GM10847 (cell line): ENCODE data around the gene DGKI.

Experiments used
- POLR2A ChIP-seq: IDR thresholded peaks from 2 replicates; pipeline ENCODE4 v1.6.1; 2011; ENCODE audit not compliant: insufficient read length; ENCODE audit errors: extremely low read depth

Gene DGKI

DNA sequence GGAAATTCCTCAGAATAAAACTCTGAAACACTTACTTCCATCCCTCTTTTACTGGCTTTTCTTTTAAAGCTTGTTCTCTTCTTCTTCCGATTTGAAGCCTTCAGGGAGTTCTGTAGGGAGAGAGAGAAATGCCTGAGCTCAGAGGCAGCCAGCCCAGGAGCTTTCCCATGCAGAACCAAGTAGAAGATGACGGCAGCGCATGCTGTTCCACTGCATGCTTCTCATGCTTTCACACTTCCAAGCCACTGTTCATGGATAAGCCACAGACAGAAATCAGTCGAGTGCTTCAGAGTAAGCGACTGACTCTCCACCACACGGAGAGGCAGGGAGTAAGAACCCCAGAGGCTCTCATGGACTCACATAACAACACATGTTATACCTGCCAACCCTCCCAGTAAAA, 237.3 kb downstream of the DGKI start:
- TF ChIP-seq POLR2A = no peak

DNA sequence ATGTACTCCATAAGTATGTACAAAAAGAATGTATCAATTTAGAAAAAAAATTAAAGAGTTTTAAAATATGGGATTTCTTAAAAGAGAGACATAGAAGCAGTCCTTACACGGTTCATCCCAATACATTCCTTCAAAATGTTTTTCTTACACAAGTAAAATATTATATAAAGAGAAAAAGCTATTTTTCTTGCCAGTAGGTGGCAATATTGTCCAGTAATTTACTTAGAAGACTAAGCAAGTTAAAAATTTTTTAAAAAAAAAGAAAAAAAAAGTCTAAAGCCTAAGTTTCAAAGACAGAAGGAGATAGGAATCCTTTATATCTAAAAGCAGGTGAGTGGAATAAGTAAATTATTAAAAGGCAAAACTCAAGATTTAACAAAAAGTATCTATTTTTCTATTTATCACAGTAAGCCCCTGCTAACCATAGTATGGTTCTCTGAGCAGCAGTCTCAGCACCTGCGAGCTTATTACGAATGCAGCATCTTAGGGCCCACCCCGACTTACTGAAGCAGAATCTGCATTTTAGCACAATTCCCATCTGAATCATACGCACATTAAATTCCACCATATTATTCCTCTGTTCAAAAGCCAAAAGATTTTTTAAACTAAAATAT, 240.6 kb downstream of the DGKI start:
- TF ChIP-seq POLR2A = no peak

DNA sequence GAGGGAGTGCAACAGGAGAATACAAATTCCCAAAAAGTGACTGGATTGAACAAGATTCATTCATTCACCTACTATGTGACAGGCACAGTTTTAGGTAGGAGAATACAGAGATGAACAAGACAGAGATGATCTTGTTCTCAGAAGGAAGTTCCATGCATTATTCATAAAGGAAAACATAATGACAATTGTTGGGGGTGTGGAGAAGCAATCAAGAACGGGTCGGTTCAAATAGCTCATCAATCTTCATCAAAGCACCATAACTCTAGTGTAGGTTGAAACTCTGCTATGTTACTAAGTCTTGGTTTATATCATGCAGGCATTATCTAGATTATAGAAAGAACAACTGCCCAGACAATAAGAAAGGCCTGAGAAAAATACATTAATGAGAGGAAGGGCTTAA, 243.7 kb downstream of the DGKI start:
- TF ChIP-seq POLR2A = no peak

DNA sequence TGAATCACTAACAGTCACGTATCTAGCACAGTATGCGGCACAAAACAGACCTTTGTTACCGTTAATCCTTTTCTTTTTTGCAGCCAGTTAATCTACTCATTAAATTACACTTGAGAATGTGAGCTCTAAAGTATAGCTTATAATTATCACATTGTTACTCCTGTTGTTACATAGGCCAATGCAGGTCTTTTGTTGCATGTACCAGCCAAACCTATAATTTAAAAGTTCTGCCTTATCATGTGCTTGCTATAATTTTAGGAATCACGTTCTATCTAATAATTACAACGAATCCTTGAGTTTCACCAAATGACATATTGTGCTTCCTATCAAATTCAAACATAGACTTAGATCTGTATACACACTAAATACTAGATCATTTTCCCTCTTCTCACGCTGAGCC, 245.1 kb downstream of the DGKI start:
- no peak for TF ChIP-seq POLR2A

DNA sequence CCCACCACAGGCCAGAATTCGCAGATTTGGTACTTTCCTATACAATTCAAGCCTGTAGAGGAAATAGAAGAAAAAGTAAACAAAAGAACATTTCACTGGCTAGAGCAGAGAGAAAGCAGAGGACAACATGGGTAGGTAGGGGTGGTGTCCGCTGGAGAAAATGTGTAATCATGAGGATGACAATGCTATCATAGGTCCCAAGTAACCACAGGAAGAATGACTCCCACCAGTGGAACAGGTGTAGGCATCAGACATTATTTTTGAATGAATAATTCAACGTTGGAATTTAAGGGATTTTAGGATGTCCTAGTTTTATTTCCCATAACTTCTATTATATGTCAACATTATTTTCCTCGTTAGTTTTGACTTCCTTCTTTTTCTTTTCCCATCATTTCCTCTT, 248.9 kb downstream of the DGKI start:
- TF ChIP-seq POLR2A = no peak

DNA sequence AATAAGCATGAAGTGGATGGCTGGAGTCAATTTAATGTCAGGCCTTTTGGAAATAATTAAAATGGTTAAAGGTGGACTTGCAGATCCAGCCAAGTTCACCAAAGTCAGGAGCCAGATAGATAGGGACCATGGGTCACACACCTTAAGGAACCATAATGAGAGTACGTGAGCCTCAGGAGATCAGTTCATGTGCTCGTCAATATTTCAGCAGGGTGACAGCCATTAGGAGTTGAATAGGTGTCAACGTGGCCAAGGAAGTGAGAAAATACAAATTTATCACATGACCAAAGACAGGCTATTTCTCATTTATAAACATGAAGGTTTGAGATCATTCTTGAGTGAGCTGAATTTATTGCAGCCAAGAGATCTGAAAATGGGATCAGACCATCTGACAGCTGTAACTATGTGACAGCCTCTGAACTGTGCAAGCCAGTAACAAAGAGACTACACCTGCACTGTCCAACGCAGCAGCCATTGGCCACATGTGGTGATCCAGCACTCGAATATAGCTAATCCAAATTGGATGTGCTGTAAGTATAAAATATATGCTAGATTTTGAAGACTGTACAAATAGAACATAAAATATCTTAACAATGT, 253.6 kb downstream of the DGKI start:
- no peak for TF ChIP-seq POLR2A

DNA sequence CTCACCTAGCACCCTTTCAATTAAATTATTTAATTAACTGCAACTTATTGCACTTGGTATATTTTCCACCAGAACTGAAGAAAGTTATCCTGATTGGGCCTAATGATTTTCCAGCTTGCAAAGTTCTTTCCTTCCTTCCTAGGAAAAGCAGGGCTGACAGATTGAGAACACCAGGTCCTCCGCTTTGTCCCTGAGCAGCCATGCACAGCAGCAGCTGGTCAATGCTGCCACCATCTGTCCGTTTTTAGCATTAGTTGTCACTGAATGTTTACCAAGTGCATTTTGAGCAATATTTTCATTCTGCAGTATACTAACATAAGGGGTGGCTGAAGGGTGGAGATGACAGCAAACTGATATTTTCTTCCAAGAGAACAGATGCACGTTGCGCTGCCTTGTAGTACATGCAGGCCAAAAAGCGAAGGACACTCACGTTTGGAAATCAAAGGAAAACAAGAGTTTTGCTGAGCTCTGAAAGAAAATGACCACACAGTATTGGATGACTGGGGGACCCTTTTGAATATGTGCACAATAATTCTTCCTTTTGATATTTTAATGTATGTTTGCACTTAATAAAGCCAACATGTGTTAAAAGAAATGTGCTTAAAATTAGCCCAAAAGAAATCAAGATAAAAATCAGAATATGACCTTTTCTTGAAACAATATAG, 254.4 kb downstream of the DGKI start:
- TF ChIP-seq POLR2A = no peak

DNA sequence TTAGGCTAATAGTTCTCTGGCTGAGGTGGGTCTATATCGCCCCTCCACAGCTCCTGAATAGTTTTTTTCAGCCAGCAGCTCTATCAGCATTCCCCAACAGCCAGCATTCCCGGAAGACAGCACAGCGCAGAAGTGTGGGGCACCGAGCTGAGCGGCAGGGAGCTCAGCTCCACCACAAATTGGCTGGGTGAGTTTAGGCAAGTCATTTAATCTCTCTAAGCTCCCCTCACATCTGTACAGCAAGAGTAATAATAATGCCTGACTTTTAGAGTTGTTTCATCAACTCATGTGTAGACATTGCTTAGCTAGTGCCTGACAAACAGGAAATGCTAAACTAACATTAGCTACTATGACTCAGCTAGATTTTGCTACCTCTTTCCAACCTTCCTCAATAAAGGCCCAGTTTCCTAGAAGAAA, 255.3 kb downstream of the DGKI start:
- no peak for TF ChIP-seq POLR2A

DNA sequence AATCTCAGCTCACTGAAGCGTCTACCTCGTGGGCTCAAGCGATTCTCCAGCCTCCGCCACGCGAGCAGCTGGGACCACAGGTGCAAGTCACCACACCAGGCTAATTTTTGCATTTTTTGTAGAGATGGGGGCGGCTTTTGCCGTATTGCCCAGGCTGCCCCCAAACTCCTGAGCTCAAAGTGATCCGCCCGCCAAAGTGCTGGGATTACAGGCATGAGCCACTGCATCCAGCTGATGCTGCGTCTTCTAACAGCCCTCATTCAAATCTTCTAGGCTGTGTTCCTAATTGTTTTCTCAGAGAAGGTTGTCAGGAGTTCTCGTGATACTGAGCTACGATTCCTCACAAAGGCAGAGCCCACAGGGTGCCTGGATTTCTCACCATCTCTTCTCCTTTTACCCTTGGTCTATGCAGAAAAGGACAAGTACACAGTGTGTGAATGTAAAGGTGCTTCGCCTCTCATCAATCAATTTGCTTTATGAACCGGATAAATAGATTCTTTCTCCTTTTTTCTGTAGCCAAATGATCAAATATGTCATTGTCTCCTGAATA, 255.9 kb downstream of the DGKI start:
- TF ChIP-seq POLR2A = no peak

DNA sequence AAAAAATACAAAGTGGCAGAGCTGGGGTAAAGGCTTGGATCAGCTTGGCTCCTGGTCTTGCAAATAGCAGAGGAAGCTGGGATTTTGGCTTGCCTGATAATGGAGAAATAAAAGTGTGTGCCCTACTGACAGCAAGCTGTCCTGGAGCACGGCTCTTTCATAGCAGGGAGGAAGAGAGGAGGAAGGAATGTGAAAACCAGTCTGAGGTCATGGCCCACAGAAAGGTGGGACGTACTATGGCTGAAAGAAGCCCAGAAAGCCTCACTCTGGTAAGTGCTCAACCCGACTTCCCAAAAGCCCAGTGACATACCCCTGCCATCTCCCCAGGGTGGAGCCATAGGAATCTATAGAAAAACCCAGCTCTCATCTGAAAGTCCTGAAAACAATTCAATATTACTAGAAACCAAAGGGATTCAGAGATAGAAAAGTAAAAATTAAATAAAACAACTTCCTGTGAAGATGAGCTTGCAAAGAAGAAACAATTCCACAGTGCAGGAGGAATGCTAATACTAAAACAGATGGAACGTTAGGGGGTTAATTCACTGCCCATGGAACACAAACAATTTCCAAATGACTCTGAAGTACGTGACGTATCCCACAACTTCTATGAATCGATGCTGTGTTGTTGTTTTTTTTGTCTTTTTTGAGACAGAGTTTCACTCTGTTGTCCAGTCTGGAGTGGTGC, 256.6 kb downstream of the DGKI start:
- no peak for TF ChIP-seq POLR2A

DNA sequence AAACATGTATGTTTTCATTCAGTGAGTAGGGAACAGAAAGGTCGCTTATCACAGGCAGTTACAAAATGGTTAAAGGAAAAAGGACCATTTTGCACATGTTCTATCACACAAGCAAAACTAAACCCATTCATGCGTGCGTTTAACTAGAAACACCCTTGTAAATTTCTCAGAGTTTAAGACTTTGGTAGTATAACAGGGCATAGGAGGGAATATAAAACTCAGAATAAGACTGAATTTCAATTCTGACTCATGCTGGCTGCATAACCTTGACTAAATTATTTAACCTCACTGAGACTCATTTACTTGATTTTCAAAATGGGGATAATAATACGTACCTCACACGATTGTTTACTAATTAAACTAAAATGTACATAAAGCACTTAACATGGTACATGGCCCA, 259.4 kb downstream of the DGKI start:
- TF ChIP-seq POLR2A = no peak

DNA sequence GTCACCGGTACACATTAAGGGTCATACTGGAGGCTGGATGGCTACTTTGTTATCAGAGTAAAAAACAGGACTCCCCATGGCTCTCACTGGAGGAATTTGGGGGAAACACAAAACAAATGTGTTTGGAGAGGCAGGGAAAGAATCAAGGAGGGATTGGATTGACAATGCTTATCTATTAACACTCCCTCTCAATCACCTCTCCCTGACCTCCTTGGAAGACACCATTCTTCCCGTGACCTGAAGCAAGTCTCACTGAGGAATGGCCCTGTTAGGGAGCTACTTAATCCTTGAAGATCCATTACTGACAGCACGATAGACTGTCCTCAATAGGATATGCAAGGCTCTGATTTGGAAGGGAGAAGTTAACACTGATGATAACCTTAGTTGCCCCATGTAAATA, 261.2 kb downstream of the DGKI start:
- TF ChIP-seq POLR2A = no peak

DNA sequence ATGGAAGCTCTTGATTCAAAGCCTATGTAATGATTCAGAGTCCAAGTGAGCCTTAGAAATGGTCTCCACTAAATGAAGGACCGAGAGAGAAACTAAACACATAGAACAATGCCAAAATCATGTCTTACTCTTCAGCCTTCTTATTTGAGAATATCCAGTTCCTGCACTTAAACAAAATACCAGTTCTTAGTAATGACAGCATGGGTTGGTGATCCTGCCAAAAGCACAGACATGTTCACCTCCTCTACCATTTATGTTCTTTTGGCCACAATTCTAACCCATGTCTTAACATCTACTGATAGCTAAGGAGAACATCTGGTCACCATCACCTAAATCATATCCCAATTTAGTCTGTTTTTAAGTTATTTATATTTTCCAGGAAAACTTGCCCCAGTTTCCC, 263.6 kb downstream of the DGKI start:
- TF ChIP-seq POLR2A = no peak

DNA sequence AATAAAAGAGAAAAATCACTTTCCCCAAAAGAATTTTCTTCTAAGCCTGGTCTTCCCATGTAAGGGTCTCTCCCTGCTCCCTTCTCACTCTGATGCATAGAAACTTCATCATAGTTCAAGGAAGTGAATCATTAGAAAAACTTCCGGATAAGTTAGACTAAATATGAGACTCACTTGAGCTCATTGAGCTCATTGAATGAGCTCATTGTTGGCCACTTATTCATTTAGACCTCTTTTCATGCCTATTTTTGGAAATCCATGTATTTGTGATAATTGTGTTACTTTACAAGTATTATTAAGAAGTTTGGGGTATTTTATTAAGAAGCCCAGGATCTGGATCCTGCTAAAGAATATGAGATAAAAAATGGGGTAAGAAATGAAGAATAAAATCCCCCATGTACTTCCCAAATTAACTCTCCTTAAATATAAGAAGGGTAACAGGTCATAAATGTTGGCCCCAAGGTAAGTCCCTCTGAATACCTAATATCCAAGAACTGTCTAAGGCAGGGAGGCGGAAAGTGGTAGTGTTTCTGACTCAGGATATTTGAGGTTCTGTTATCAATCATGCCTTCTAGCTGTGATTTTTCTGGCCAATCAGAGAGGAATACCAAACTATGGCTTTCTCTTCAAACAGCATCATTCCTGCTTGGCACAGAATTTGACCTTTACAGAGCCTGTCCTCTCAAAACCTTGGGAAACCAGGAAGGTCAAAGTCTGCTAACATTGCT, 266.7 kb downstream of the DGKI start:
- TF ChIP-seq POLR2A = no peak

DNA sequence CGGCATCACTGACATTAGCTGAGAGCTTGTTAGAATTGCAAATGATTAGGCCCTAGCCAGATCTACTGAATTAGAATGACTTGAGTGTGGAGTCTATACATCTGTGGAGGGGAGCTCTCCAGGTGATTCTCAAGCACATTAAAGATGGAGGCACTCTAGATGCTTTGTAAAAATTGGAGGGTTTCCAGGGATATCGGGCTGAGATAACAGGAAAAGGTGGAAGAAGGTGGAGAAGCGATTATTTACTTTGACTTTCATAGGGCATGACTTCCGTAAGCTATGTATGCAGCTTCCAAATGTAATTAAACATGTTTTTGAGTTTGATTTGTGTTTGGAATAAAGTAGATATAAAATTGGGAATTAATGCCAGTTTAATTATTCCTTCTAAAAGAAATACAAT, 268.2 kb downstream of the DGKI start:
- no peak for TF ChIP-seq POLR2A
